GM18861 (cell line): ENCODE data around the gene GOLGA6C.
"Not testable (repeated sequence)": the region's sequence is repeated elsewhere in the genome, so short reads cannot be mapped to it uniquely, and the experiment has no call there.

Experiments
- ATAC-seq: cut with Tn5 transposase; IDR thresholded peaks from one replicate; pipeline ENCODE4 v1.9.1; 2021; ENCODE audit not compliant: unreplicated experiment

The GOLGA6C gene

DNA sequence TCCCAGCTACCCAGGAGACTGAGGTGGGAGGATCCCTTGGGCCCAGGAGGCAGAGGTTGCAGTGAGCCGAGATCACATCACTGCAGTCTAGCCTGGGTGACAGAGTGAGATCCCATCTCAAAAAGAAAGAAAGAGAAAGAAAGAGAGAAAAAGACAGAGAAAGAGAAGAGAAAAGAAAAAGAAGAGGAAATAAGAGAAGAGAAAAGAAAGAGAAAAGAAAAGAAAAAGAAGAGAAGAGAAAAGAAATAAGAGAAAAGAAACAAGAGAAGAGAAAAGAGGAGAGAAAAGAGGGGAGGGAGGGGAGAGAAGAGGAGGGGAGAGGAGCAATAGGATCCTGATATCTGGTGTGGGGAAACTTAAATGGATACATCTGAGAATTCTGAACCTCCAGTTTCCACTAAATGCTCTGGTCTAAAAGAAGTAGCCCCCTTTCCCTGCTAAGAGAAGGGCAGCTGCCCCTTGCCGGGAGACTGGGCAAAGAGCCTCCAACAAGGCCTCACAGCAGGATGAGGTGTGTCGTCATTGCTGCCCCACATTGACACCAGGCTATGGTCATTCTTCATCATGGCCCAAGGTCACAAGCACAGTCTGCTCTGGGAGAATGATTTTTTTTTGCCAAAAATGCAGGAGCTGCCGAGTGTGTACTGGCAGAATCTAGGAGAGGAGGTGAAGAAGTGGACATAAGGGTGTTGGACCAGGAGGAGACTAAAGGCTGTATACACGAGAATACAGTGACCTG, 56.6 kb downstream of the GOLGA6C start:
- no peak for ATAC-seq

GRCh38 chr15:75319231-75319897, 61.2 kb downstream of the GOLGA6C start:
- not testable (repeated sequence) for ATAC-seq
